Mammary epithelial cell (primary cell): ENCODE data around the gene FAM9B.

ENCODE experiments used
- EZH2 ChIP-seq: IDR thresholded peaks from 2 replicates; pipeline ENCODE4 v1.6.1; 2012; ENCODE audit warnings: low read length, inconsistent platforms, borderline replicate concordance
- TF ChIP-seq, protein P1 (sequence below), 2 donors: IDR thresholded peaks in 1 of 2; conservative IDR thresholded peaks in 1 of 2; 2 replicates each; pipeline ENCODE4 v1.5.1; 2011 to 2012; ENCODE audit warnings: inconsistent platforms in 2 of 2, low read length in 2 of 2, mild to moderate bottlenecking in 2 of 2, control low read depth in 1 of 2, low read depth in 1 of 2; ENCODE audit not compliant: insufficient read depth in 1 of 2; ENCODE audit errors: extremely low read depth in 1 of 2

DNA sequence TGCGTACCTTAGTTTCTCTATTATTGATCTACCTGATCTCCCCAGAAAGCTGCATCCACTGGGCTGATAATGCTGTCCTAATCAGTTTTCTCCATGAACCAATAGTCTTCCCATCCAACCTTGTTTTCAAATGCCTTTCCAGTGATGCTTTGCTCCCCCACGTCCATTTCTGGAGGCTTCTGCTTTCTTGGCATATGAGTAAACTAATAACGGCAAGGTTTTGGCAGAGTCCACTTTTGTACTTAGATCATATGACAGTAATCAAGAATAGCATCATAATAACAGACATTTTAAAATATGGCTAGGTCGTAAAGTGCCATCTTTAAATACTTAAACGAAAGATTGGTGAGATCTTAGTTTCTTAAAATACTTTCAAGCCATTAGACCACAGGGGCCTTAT lies 38.4 kb upstream of the FAM9B start:
- TF ChIP-seq, protein P1, sequence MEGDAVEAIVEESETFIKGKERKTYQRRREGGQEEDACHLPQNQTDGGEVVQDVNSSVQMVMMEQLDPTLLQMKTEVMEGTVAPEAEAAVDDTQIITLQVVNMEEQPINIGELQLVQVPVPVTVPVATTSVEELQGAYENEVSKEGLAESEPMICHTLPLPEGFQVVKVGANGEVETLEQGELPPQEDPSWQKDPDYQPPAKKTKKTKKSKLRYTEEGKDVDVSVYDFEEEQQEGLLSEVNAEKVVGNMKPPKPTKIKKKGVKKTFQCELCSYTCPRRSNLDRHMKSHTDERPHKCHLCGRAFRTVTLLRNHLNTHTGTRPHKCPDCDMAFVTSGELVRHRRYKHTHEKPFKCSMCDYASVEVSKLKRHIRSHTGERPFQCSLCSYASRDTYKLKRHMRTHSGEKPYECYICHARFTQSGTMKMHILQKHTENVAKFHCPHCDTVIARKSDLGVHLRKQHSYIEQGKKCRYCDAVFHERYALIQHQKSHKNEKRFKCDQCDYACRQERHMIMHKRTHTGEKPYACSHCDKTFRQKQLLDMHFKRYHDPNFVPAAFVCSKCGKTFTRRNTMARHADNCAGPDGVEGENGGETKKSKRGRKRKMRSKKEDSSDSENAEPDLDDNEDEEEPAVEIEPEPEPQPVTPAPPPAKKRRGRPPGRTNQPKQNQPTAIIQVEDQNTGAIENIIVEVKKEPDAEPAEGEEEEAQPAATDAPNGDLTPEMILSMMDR (conservative IDR thresholded peaks at IDR 0.05 in 1 of 2, IDR thresholded peaks at IDR 0.05 in 1 of 2; ENCODE audit: extremely low read depth in 1 of 2, insufficient read depth in 1 of 2, low read depth in 1 of 2, low read length in 2 of 2): no peak
- no peak for TF ChIP-seq EZH2
